OCI-LY1 (cell line): Measurements from ENCODE around the gene CTTNBP2.

Experiments used
- H2AFZ ChIP-seq: fragments of 200-600 bp; sonication (generic), shearing (Covaris generic); 2 replicates; pipeline ENCODE4 v1.6.0; 2014; ENCODE audit warnings: antibody characterized with exemption, mild to moderate bottlenecking, low read length
- H3F3A ChIP-seq: fragments of 200-600 bp; sonication (generic), shearing (Covaris generic); 2 replicates; pipeline ENCODE4 v1.6.0; 2014; ENCODE audit warnings: mild to moderate bottlenecking, antibody characterized with exemption, low read length, moderate library complexity; ENCODE audit not compliant: insufficient read depth
- H3K27ac ChIP-seq: fragments of 200-600 bp; sonication (generic); 2 replicates; pipeline ENCODE4 v1.5.1; 2014; ENCODE audit warnings: low read length, mixed run types, mild to moderate bottlenecking, low read depth; ENCODE audit not compliant: poor library complexity, severe bottlenecking
- H3K27me3 ChIP-seq: fragments of 200-600 bp; sonication (generic); 2 replicates; pipeline ENCODE4 v1.6.0; 2014; ENCODE audit warnings: antibody characterized with exemption, mild to moderate bottlenecking, low read length, moderate library complexity; ENCODE audit not compliant: insufficient read depth
- H3K36me3 ChIP-seq: fragments of 200-600 bp; sonication (generic); 2 replicates; pipeline ENCODE4 v1.6.1; 2014; ENCODE audit warnings: mild to moderate bottlenecking, antibody characterized with exemption, low read length, moderate library complexity, mixed read lengths; ENCODE audit not compliant: insufficient read depth
- H3K4me1 ChIP-seq: fragments of 200-600 bp; sonication (generic); 2 replicates; pipeline ENCODE4 v1.5.1; 2014; ENCODE audit warnings: mild to moderate bottlenecking, low read length, moderate library complexity; ENCODE audit not compliant: insufficient read depth, severe bottlenecking
- H3K4me2 ChIP-seq: fragments of 200-600 bp; sonication (generic), shearing (Covaris generic); 2 replicates; pipeline ENCODE4 v1.6.1; 2014; ENCODE audit warnings: low read length
- H3K4me3 ChIP-seq: fragments of 200-600 bp; sonication (generic); 2 replicates; pipeline ENCODE4 v1.5.1; 2014; ENCODE audit warnings: low read length, low read depth, mild to moderate bottlenecking, mixed read lengths; ENCODE audit not compliant: poor library complexity, severe bottlenecking
- H3K79me2 ChIP-seq: fragments of 200-600 bp; shearing (Covaris generic); 2 replicates; pipeline ENCODE4 v1.6.1; 2016; ENCODE audit warnings: mixed run types, low read length, mixed read lengths; ENCODE audit not compliant: insufficient read depth
- H3K9ac ChIP-seq: fragments of 200-600 bp; sonication (generic), shearing (Covaris generic); 2 replicates; pipeline ENCODE4 v1.6.1; 2014; ENCODE audit warnings: mild to moderate bottlenecking, low read length, mixed read lengths
- H3K9me2 ChIP-seq: fragments of 200-600 bp; sonication (generic), shearing (Covaris generic); 2 replicates; pipeline ENCODE4 v1.6.1; 2014; ENCODE audit warnings: low read depth, mild to moderate bottlenecking, low read length, mixed read lengths
- H3K9me3 ChIP-seq: fragments of 200-600 bp; shearing (Covaris generic); 2 replicates; pipeline ENCODE4 v1.6.1; 2014; ENCODE audit warnings: low read length, mixed read lengths
- H4K20me1 ChIP-seq: fragments of 200-600 bp; sonication (generic), shearing (Covaris generic); 2 replicates; pipeline ENCODE4 v1.6.0; 2016; ENCODE audit warnings: mild to moderate bottlenecking, low read length; ENCODE audit not compliant: insufficient read depth
- EZH2 ChIP-seq: fragments of 200-600 bp; sonication (generic), shearing (Covaris generic); IDR thresholded peaks from 2 replicates; pipeline ENCODE4 v1.8.0; 2017; ENCODE audit warnings: borderline replicate concordance, mixed run types, mild to moderate bottlenecking, antibody characterized with exemption, low read length, moderate library complexity, mixed read lengths
- TF ChIP-seq, protein P1 (sequence below): fragments of 200-600 bp; sonication (generic), shearing (Covaris generic); IDR thresholded peaks from 2 replicates; pipeline ENCODE4 v1.5.1; 2017; ENCODE audit warnings: mild to moderate bottlenecking, antibody characterized with exemption, low read length, moderate library complexity, mixed read lengths

CTTNBP2 gene

DNA sequence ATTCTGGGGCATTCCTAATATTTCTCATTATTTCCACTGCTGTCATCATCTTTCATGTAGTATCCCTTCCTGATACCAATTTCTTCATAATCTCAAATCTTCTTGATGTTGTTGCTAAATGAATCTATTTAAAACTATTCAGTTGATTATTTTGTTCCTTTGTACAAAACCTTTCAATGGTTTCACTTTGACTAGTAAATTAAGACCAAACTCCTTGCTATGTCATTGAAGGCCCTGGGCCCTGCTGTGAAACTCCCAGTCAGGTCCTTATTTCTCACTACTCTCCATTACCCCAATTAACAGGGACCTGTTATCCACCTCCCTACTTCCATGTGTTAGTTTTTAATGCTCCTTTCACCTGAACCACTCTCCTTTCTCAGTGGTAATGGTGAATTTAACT lies 97.0 kb downstream of the CTTNBP2 start:
- no peaks in the 10 kb centered on the region for H3K79me2 ChIP-seq
- H3F3A ChIP-seq: no peaks in the 10 kb centered on the region
- no peak overlapping the region for H3K4me3 ChIP-seq
- no peaks in the 10 kb centered on the region for H3K4me1 ChIP-seq
- TF ChIP-seq EZH2: no peak
- TF ChIP-seq, protein P1, sequence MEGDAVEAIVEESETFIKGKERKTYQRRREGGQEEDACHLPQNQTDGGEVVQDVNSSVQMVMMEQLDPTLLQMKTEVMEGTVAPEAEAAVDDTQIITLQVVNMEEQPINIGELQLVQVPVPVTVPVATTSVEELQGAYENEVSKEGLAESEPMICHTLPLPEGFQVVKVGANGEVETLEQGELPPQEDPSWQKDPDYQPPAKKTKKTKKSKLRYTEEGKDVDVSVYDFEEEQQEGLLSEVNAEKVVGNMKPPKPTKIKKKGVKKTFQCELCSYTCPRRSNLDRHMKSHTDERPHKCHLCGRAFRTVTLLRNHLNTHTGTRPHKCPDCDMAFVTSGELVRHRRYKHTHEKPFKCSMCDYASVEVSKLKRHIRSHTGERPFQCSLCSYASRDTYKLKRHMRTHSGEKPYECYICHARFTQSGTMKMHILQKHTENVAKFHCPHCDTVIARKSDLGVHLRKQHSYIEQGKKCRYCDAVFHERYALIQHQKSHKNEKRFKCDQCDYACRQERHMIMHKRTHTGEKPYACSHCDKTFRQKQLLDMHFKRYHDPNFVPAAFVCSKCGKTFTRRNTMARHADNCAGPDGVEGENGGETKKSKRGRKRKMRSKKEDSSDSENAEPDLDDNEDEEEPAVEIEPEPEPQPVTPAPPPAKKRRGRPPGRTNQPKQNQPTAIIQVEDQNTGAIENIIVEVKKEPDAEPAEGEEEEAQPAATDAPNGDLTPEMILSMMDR: no peak
- no peaks in the 10 kb centered on the region for H3K27me3 ChIP-seq
- no peaks in the 10 kb centered on the region for H3K9me2 ChIP-seq
- no peaks in the 10 kb centered on the region for H4K20me1 ChIP-seq
- no peak overlapping the region for H2AFZ ChIP-seq
- H3K27ac ChIP-seq: no peak overlapping the region
- H3K9me3 ChIP-seq: no peaks in the 10 kb centered on the region
- H3K9ac ChIP-seq: no peak overlapping the region
- no peaks in the 10 kb centered on the region for H3K36me3 ChIP-seq
- no peak overlapping the region for H3K4me2 ChIP-seq

DNA sequence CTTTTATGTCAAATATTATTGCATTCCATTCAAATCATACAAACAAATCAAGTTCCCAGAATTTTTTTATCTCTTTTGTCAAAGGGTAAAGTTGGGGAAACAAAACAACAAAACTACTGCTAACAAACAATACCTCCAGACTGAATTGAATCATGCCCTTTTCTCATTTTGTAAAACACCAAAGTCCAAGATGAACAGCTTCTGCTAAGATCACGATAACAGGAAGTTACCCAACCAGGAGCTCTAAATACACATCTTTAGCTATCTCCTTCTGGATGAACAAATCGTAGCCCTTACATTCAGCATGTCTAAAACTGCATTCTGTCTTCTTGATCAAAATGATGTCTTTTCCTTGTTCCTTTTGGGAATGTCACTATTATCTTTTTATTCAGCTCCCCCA lies 97.4 kb downstream of the CTTNBP2 start:
- no peaks in the 10 kb centered on the region for H3F3A ChIP-seq
- no peaks in the 10 kb centered on the region for H4K20me1 ChIP-seq
- no peaks in the 10 kb centered on the region for H3K9me2 ChIP-seq
- H3K4me2 ChIP-seq: no peak overlapping the region
- H3K9ac ChIP-seq: no peak overlapping the region
- H3K27ac ChIP-seq: no peak overlapping the region
- TF ChIP-seq, protein P1: no peak
- no peak for TF ChIP-seq EZH2
- H3K79me2 ChIP-seq: no peaks in the 10 kb centered on the region
- H3K36me3 ChIP-seq: no peaks in the 10 kb centered on the region
- no peak overlapping the region for H3K4me3 ChIP-seq
- no peaks in the 10 kb centered on the region for H3K27me3 ChIP-seq
- no peaks in the 10 kb centered on the region for H3K9me3 ChIP-seq
- no peak overlapping the region for H2AFZ ChIP-seq
- H3K4me1 ChIP-seq: no peaks in the 10 kb centered on the region

DNA sequence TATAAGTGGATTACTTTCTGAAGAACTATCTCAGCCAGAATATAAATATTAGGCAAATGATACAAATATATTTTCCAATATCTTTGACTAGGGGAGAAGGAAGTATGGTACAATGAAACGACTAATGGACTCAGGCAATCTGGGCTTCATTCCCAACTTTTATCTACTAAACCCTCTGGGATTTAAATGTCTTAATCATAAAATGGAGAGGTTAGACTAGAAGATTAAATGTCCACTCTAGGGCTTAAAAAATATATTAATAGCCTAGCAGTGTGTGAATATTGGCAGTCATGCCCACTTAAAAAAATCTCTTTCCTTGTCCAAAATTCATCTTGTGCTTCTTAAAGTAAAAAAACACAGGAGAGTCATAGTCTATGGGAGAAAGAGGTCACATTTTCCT lies 98.3 kb downstream of the CTTNBP2 start:
- no peaks in the 10 kb centered on the region for H3K36me3 ChIP-seq
- H3K9ac ChIP-seq: no peak overlapping the region
- no peaks in the 10 kb centered on the region for H3K4me1 ChIP-seq
- no peaks in the 10 kb centered on the region for H3K9me2 ChIP-seq
- H2AFZ ChIP-seq: no peak overlapping the region
- no peaks in the 10 kb centered on the region for H3K79me2 ChIP-seq
- H3K27me3 ChIP-seq: no peaks in the 10 kb centered on the region
- no peaks in the 10 kb centered on the region for H3K9me3 ChIP-seq
- H3K4me3 ChIP-seq: no peak overlapping the region
- H3K27ac ChIP-seq: no peak overlapping the region
- H4K20me1 ChIP-seq: no peaks in the 10 kb centered on the region
- no peak overlapping the region for H3K4me2 ChIP-seq
- no peak for TF ChIP-seq EZH2
- TF ChIP-seq, protein P1: no peak
- H3F3A ChIP-seq: no peaks in the 10 kb centered on the region
